Activated effector memory CD4-positive, alpha-beta T cell treated with Interleukin-2 at 50 U/mL for 16 hours (primary cell): ENCODE results near the gene RGS13.
"Not testable (repeated sequence)": the region's sequence is repeated elsewhere in the genome, so short reads cannot be mapped to it uniquely, and the experiment has no call there.

Source experiments
- DNase-seq: peaks from one replicate; pipeline ENCODE4 v3.0.0-alpha.2; 2020

RGS13 gene

DNA sequence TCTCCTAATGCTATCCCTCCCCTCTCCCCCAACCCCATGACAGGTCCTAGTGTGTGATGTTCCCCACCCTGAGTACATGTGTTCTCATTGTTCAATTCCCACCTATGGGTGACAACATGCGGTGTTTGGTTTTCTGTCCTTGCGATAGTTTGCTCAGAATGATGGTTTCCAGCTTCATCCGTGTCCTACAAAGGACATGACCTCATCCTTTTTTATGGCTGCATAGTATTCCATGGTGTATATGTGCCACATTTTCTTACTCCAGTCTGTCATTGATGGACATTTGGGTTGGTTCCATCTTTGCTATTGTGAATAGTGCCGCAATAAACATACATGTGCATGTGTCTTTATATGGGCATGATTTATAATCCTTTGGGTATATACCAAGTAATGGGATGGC is 47.1 kb downstream of the RGS13 start:
- DNase-seq: not testable (repeated sequence)

DNA sequence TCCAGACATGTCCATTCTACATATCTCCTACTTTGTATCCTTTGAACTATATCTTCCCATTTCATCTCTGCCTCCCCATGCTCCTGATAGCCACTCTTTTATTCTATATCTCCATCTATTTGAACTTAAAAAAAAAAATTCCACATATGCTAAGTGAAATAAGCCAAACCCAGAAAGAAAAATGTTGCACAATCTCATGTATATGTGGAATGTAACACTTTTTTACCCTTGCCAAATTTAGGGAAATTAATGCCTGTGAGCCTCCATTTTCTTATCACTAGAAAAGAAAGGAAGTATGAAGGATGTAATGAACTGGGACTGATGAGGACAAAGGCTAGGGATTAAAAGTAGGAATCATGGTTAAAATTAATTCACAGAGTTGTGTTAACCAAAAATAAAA is 53.5 kb downstream of the RGS13 start:
- no peak for DNase-seq

DNA sequence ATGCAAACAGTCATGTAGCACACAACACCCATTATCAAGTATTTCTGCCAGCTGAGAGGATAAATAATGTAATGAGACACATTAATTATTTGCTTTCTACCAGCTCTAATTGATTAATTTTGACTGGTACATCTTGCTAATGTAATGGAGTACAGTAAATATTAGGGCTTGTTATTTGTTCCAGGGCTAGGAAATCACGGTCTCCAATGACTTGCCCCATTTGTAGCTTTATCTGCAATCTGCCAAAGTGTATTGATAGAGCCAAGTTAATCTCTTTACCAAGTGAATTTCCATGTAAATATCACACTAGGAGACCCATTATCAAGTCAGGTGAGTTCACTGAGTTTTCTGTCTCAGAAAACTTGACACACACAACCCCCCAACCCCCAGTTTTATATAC is 55.1 kb downstream of the RGS13 start:
- no peak for DNase-seq

DNA sequence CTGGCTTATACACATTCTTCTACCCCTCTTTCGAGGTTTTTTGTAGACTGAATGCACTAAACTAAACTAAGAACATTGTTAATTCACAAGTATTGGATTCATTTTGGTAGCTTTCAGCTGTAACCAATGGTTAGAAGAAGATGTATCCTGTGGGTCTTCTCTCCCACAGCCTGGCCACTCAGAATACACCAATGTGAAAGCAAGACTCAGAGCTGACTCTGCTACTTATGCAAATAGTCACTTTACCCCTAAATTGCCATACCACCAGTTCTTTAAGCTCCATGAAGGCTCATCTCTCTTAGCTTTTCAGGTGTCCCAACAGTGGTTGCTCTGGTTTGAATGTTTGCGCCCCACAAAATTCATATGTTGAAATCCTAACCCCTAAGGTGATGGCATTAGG is 60.1 kb downstream of the RGS13 start:
- no peak for DNase-seq

DNA sequence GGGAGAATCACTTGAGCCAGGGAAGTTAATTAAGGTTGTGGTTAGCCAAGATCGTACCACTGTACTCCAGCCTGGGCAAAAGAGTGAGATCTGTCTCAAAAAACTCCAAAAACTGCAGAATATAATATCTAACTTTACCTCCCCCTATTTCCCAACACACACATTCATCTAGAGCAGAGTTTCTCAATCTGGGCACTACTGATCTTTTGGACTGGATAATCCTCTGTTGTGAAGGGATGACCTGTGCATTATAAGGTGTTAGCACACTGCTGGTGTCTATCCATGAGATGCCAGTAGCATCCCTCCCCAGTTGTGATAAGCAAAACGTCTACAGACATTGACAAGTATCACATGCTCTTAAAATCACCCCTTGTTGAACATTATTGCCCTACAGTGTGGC is 61.8 kb downstream of the RGS13 start:
- no peak for DNase-seq

DNA sequence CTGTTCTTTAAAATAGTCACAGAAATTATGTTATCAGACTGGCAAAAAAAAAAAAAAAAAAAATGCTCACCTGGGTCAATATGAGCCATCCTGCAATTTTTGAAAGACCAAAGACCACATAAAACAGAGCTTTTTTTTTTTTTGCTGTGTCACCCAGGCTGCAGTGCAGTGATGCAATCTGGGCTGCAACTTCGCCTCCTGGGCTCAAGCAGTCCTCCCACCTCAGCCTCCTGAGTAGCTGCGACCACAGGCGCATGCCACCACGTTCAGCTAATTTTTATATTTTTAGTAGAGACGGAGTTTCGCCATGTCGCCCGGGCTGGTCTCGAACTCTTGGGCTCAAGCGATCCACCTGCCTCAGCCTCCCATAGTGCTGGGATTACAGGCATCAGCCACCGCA is 62.8 kb downstream of the RGS13 start:
- DNase-seq: no peak

DNA sequence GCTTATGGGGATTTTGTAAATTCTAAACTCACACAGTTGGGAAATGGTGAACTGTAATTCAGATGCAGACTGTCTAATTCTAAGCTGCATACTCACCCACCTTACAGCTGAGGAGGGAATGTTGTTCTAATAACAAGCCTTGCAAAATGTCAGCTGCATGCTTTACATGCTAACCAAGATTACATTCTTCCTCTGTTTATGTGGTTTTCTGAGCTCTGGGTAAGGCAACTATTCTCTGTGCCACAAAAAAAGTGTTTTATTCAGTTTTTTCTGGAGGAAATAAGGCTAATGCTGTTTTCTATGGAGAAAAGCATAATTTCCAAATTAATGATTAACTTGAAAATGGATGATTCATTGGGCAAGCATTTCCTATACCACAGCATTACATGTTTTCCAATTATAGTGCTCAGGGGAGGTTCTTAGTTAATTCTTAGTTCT is 64.9 kb downstream of the RGS13 start:
- no peak for DNase-seq

DNA sequence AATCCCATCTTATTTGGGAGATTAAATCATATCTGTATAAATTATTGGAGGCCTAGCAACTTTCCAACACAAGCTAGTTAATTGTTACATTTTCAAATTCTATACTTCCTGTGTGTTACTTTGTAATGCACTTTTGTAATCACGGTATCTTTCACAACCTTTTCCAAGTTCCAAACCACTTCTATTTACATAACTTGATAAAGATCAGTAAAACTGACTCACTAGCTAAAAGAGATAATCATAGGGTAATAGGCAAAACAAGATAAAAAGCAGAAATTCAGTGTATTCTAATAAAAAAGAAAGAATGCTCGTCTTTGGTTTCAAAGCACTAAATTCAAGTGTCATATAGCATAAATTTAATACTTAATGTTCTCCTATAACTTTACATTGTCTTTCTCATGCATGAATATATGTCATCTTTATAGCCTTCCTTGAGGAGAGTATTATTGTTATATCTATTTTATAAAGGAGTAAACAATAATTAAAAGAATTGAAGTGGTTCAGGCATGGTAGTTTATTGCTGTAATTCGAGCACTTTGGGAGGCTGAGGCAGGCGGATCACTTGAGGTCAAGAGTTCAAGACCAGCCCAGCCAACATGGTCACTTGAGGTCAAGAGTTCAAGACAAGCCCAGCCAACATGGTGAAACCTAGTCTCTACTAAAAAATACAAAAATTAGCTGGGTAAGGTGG is 66.4 kb downstream of the RGS13 start:
- no peak for DNase-seq

DNA sequence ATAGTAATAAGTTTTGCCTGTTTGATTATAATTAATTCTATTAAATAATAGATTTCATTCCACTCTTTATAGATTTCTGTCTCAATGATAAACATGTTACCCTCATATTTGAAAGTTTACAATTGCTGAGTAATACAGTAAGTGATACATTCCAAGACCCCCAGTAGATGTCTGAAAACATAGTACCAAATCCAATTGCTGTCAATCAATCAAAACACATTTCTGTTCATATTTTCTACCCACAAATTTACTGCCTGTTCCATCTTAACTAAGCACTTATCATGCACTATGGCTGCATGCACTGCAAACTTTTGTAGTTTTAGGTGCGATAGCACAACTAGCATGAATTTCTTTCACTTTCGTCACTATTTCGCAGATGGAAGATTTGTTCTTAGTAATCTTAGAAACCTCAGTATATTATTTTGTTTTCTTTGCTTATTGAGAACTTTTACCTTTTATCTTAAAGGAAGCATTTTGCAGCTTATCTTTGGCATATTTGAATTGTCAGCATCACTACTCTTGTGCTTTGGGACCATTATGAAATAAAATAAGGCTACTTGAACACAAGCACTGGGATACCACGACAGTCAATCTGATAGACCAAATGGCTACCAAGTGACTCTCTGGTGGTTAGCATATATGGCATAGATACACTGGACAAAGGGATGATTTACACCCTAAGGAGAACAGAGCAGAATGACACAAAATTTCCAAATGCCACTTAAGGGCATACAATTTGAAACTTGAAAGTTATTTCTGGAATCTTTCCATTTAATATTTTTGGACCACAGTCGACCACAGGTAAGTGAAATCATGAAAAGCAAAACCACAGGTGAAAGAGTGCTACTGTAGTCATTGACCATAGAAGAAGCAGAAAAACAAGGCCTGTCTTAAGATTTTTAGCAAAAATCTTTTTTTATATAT is 67.6 kb downstream of the RGS13 start:
- DNase-seq: no peak

DNA sequence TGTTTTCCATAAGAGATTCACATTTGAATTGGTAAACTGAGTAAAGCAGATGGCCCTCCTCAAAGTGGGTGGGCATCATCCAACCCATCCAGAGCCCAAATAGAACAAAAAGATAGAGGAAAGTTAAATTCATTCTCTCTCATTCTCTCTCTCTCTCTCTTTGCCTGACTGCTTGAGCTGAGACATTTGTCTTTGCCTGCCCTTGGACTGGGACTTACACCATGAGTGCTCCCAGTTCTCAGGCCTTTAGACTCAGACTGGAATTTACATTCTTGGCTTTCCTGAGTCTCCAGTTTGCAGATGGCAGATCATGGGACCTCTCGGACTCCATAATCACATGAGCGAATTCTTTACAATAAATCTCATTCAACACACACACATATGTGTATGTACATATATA is 69.6 kb downstream of the RGS13 start:
- no peak for DNase-seq

DNA sequence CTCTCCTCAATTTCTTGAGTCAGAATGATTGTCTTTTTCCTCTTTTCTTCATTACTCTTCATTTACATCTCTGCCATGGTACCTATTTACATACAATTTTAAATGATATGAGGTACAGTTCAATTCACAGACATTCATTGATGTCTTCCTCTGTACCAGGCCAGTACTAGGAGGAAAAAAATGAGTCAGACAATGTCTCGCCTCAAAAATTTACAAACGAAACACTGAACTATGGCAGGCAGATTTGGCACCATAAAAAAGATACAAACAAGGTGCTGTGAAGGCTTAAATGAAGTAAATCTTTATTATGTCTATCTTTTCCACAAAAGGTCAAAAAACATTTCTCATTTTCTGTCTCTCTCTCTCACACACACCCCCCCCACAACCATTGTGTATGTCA is 71.0 kb downstream of the RGS13 start:
- no peak for DNase-seq

DNA sequence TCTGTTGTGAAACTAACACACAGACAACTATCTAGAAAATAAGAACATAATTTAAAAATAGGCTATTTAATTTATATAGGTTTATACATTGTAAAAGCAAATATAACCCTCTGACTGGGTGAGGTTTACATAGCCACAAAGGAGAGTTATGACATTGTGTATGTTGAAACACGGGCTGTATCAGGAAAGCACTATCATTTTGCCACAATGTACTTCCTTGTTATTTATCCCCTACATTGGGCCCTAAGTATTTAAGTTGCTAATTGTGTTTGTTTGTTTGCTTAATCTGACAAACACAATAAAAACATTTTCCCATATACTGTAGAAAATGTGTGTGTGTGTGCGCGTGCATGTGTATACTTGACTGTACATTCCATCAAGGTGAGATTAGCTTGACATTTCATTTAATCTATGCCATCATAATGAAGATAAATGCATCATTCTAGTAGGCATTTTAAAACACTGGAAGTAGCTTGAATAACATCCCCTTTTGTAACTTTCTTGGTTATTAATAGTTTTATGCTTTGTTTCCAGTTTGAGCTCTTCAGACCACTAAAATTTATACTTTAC is 72.1 kb downstream of the RGS13 start:
- DNase-seq: no peak

DNA sequence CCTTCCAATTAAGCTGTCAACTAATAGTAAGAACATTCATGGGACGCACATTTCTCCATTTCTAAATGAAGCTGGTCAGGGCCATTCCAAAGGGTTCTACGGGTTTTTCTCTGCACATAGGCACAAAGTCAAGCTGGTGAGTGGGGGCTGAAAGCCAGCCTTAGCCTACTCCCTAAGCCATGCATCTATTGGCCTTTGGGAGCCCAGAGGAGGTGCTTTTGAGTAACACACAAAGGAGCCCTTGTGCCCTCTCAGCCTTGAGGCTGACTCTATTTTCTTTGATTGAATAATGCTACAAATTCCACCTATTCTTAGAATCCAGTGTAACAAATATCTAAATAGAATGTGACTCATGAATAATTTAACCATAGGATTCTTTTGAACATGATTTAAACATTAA is 73.6 kb downstream of the RGS13 start:
- DNase-seq: no peak
